Measurements from ENCODE around the gene PGGT1B. TPM values are rescaled to one million over a fixed set of nuclear protein-coding genes. Genes with fewer than 3 reads are reported as not detected.

PGGT1B gene
- polyA plus RNA-seq, 1 experiment = 4.1 TPM

- DNase-seq (ENCODE audit: low read depth, low spot score) = no peak
- TF ChIP-seq CTCF (IDR thresholded peaks at IDR 0.05; ENCODE audit: low read depth, low read length) = peak; percentile 78
- H3K4me3 ChIP-seq (ENCODE audit: low read depth, low read length) = no peak overlapping the region
- H3K9me3 ChIP-seq (ENCODE audit: control insufficient read depth, insufficient read depth, low read length) = no peaks in the 10 kb centered on the region
- POLR2A ChIA-PET = no interaction called here
- CTCF ChIA-PET = interaction anchor here (0.6 to 7.7 kb wide), 16 partner anchors 9 to 1577 kb away, joined by 3 to 112 read pairs (median 4); partner anchors contain the start of gene PGGT1B
- H3K27ac ChIP-seq (ENCODE audit: low read depth, low read length) = no peak overlapping the region
- H3K27me3 ChIP-seq (ENCODE audit: control insufficient read depth, insufficient read depth, low read length) = no peaks in the 10 kb centered on the region
Observed at GRCh38 chr5:115246361-115246991, 16.2 kb downstream of the PGGT1B start.

- DNase-seq (ENCODE audit: low read depth, low spot score) = no peak
- Histone ChIP-seq H3K27ac (ENCODE audit: low read depth, low read length) (no peak overlapping the region), H3K9me3 (ENCODE audit: control insufficient read depth, insufficient read depth, low read length) (no peaks in the 10 kb centered on the region), H3K27me3 (ENCODE audit: control insufficient read depth, insufficient read depth, low read length) (no peaks in the 10 kb centered on the region), H3K4me3 (ENCODE audit: low read depth, low read length) (no peak overlapping the region)
- POLR2A ChIA-PET = no interaction called here
- TF ChIP-seq CTCF (IDR thresholded peaks at IDR 0.05; ENCODE audit: low read depth, low read length) = no peak
- CTCF ChIA-PET = interaction anchor here (0.6 to 7.7 kb wide), 4 partner anchors 9 to 146 kb away, joined by 3 to 112 read pairs (median 3); no protein-coding TSS in a partner anchor
Observed at GRCh38 chr5:115243412-115243811, 19.3 kb downstream of the PGGT1B start.

GRCh38 chr5:115241881-115242642, 20.6 kb downstream of the PGGT1B start:
- CTCF ChIA-PET = interaction anchor here (7.7 kb wide), 1 partner anchor 145 kb away, joined by 112 read pairs; no protein-coding TSS in a partner anchor
- TF ChIP-seq CTCF (IDR thresholded peaks at IDR 0.05; ENCODE audit: low read depth, low read length) = no peak
- Histone ChIP-seq H3K9me3 (ENCODE audit: control insufficient read depth, insufficient read depth, low read length) (no peaks in the 10 kb centered on the region), H3K4me3 (ENCODE audit: low read depth, low read length) (no peak overlapping the region), H3K27ac (ENCODE audit: low read depth, low read length) (no peak overlapping the region), H3K27me3 (ENCODE audit: control insufficient read depth, insufficient read depth, low read length) (no peaks in the 10 kb centered on the region)
- POLR2A ChIA-PET = no interaction called here
- DNase-seq (ENCODE audit: low read depth, low spot score) = no peak

- Histone ChIP-seq H3K27me3 (ENCODE audit: control insufficient read depth, insufficient read depth, low read length) (no peaks in the 10 kb centered on the region), H3K27ac (ENCODE audit: low read depth, low read length) (no peak overlapping the region), H3K9me3 (ENCODE audit: control insufficient read depth, insufficient read depth, low read length) (no peaks in the 10 kb centered on the region), H3K4me3 (ENCODE audit: low read depth, low read length) (no peak overlapping the region)
- no peak for DNase-seq (ENCODE audit: low read depth, low spot score)
- CTCF ChIA-PET = interaction anchor here (2.1 kb wide), 1 partner anchor 10 kb away, joined by 5 read pairs; no protein-coding TSS in a partner anchor
- TF ChIP-seq CTCF (IDR thresholded peaks at IDR 0.05; ENCODE audit: low read depth, low read length) = no peak
- POLR2A ChIA-PET = no interaction called here
Observed at GRCh38 chr5:115237066-115237465, 25.6 kb downstream of the PGGT1B start.

- Histone ChIP-seq H3K4me3 (ENCODE audit: low read depth, low read length) (no peak overlapping the region), H3K9me3 (ENCODE audit: control insufficient read depth, insufficient read depth, low read length) (no peaks in the 10 kb centered on the region), H3K27ac (ENCODE audit: low read depth, low read length) (no peak overlapping the region), H3K27me3 (ENCODE audit: control insufficient read depth, insufficient read depth, low read length) (no peaks in the 10 kb centered on the region)
- DNase-seq (ENCODE audit: low read depth, low spot score) = no peak
- ChIA-PET CTCF (interaction anchor here (2.1 kb wide), 1 partner anchor 11 kb away, joined by 5 read pairs; no protein-coding TSS in a partner anchor), POLR2A (no interaction called here)
- TF ChIP-seq CTCF (IDR thresholded peaks at IDR 0.05; ENCODE audit: low read depth, low read length) = no peak
Observed at GRCh38 chr5:115236599-115236998, 26.1 kb downstream of the PGGT1B start.

Measured in AG04450 (cell line).